ENCODE results near the gene CCDC89.

CCDC89 gene

DNA sequence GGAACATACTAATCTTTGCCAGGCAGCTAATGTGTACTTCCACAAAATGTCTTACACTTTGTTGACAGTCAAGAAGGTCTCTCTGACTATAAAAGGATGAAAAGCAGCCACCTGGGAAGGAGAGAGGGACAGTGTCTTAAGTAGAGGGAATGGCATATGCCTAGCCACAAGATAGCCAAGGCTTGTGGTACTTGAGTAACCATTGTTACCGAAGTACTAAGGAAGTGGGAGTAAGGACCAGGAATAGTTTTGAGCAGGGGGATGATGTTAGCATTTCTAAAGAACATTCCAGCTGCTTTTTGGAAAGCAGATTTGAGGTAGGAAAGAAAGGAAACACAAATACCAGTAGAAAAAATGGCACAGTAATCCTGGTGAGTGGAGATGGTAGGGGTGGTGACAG is 34.9 kb downstream of the CCDC89 start:
- no peak for DNase-seq

DNA sequence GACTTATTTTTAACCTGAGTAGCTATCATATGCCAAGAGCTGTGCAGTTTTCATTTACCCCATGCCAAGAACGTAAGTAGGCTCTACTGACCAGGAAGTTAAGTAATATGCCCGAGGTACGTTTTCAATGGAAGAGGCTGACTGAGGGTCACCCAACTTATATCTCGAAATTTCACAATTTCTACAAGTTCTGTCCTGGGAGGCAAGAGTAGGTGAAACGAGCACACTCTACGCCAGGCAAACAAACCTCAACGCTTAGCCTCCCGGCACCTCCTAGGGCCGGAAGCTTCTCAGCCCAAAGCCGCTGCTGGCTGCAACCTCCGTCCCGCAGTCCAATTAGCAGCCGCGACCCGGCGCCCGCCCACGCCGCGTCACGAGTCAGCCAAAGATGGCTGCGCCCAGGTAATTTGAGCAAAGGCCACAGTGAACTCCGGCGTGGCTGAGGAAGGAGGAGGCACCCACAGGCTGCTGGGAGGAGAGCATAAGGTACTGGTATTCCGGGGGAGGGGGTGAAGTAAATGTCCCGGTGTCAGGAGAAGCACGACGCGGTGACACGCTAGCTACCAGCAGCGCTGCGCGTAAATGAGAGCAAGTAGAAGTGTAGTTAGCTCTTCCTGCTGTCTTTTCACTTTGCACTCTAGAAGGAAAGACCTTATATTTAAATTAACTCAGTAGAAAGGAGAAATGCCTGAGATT is 38.2 kb downstream of the CCDC89 start, which contains the start of gene TMEM126A:
Gene TMEM126A, plus strand, starts transcription at position 364 of the 696 bp plus-strand sequence. CDS start 2,289 bp downstream, outside the sequence.
- DNase-seq: peak; percentile 79 to 88

DNA sequence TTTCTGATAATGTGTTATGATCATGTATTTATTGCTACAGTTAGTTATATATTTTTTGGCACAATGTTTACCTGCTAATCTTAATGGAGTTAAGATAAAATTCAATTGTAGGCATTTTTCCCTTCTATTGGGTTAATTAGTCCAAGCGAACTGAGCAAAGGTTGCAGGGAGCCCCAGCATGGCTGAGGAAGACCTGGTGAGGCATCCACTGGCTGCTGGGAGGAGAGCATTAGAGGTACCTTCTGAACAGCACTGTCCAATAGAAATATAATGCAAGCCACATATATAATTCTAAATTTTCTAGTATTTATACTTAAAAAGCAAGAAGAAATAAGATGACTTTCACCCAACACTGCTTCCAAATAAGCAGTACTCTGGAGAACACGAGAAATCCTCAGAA is 38.9 kb downstream of the CCDC89 start:
- DNase-seq: no peak

DNA sequence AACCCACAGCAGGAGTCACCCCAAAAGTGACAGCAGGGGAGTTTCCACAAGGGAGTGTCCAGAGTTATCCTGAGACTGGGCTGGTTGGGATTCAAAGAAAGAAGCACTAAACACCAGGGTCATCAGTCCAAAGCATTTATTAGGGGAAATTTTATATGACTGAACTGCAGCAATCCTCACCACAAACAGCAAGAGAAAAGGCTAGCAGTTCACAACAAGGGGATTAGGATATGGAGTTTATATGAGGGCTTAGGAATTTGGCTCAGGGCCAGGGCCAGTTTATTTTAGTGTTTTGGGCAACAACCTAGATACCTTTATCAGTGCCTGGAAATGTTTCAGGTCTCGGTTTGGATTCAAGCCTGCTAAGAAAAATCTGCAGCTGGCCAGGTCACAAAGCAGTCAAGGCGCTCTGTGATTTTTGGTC is 42.8 kb downstream of the CCDC89 start:
- peak; percentile 52 to 81 for DNase-seq

DNA sequence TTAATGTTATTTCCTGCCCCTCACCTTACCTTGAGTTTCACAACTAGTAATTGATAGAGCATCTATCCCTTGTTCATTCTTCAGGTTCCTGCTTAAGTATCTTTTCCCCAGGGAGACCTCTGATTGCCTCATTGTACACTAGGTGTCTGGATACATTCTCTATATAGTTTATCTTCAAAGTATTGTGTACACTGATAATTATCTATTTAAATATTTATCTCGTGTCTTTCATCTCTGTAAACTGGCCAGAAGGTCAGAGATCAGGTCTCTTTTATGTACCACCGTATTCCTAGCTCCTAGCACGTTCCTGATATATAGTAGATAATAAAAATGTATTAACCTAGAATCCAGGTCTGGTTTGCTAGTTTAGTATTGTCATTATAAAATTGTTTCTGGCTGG is 51.2 kb downstream of the CCDC89 start:
- no peak for DNase-seq

Measured in inflammatory macrophage treated with lipopolysaccharide for 1 hour (primary cell).